HG02938 (cell line): Measurements from ENCODE around the gene CAPS.

Experiments
- ATAC-seq: cut with Tn5 transposase; IDR thresholded peaks from one replicate; pipeline ENCODE4 v1.9.1; 2021; ENCODE audit warnings: mild to moderate bottlenecking, moderate library complexity; ENCODE audit not compliant: unreplicated experiment

Gene CAPS

DNA sequence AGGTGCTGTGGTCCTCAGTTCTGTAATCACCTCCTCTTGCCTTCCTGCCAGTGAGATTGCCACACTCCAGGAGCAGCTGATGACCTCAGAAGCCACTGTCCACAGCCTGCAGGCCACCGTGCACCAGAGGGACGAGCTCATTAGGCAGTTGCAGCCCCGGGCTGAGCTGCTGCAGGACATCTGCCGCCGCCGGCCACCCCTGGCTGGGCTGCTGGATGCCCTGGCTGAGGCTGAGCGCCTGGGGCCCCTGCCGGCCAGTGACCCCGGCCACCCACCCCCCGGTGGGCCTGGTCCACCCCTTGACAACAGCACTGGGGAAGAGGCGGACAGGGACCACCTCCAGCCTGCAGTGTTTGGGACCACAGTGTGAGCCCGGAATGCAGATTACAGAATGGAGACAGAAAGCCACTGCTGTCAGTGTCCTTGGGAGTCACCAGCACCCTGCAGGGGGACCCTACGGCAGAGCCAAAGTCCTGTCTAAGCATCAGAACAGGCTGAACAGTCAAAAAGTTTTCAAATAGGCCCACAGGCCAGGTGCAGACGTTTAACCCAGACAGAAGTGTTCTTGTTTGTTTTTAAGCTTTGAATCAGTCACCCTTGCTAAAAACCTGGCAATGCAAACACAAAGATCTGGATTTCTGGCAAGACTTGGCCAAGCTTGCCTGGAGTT, 5.1 kb upstream of the CAPS start:
- no peak for ATAC-seq

DNA sequence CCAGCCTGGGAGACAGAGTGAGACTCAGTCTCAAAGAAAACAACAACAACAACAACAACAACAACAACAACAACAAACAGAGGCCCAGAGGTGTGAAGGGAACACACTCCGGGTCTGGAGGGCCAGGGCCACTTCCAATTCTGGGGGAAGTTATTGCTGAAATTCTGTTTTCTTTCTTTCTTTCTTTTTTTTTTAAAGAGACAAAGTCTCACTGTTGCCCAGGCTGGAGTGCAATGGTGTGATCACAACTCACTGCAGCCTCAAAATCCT, 3.5 kb upstream of the CAPS start:
- ATAC-seq = no peak

GRCh38 chr19:5911366-5911765, 2.7 kb upstream of the CAPS start:
- ATAC-seq = no peak

- ATAC-seq = no peak
Observed at GRCh38 chr19:5914358-5914774, 312 bp downstream of the CAPS start.

GRCh38 chr19:5914946-5915781, 1.1 kb downstream of the CAPS start:
- ATAC-seq = no peak

DNA sequence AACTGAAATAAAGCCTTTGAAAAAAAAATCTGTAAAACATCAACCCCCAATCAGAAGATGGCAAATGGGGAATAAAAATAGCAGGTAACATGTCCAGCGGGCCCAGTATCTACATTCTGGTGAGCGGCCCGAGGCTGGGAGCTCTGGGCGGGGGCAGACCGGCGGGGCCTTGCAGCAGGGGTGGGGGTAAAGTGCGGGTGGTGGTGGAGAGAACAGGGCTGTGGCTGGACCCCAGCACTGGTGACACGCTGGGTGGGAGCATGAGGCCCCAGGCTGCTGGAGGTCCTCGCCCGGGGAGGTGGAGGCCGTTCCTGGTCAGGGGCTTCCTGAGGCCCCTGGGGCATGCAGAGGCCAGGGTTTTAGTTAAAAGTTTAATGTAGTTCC, 1.7 kb downstream of the CAPS start:
- ATAC-seq = no peak

- ATAC-seq = no peak
Observed at GRCh38 chr19:5916181-5916708, 2.2 kb downstream of the CAPS start.

DNA sequence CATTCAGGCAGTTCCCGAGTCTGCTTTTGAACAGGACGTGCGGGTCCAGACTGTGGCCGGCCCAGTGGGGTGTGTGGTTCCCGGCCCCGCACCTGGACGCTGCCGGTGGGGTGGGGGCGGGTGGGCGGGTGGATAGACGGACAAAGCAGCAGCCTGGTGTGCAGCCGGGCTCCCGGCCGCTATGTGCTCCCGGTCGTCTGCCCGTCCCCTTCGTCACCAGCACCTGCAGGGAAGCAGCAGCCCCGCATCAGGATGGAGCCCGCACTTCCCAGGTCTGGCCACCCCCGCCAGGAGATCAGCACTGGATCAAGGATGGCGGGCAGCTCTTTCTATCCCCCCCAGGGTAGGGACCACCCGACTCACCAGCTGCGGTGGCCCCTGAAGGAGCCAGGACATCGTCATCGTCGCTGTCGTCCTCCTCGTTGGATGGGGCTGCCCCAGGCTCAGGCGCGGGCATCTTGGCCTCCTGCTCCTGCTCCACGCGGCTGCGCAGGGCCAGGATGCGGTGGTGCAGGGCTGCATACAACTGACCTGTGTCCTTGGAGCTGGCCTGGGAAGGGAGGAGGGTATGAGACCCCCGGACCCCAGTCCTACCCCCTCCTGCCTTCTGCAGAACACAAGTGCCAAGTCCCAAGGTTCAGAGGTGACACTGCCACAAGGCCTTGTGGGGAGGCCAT, 3.5 kb downstream of the CAPS start:
- ATAC-seq = no peak

DNA sequence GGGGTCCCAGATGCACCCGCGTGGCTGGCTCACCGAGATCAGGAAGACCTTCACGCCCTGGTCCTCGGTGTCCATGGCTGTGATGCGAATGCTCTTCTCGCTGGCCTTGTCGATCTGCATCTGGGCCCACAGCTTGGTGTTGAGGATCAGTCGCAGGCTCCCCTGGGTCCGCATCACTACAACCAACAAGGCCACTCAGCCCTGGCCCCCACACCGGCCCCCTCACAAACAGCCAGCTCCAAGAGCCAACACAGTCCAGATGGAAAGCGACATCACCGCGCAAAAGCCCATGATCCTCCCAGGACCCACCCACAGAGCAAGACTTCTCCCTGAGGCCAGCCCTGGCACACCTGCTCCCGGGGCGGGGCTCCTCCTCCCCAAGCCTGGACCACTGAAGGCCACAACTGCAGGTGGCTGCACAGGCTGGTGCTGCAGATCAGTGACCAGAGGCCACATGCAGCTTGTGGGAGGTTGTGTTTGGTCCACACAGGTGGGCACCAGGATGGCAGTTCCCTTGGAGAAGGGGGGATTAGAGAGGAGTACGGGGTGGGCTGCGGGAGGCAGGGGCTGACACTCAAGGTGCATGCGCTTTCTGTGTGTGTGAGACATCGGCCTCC, 4.5 kb downstream of the CAPS start:
- ATAC-seq = no peak

- no peak for ATAC-seq
Observed at GRCh38 chr19:5921516-5922160, 7.6 kb downstream of the CAPS start.

GRCh38 chr19:5922161-5922545, 8.1 kb downstream of the CAPS start:
- ATAC-seq = no peak

- no peak for ATAC-seq
Observed at GRCh38 chr19:5923356-5923755, 9.3 kb downstream of the CAPS start.

GRCh38 chr19:5925830-5926427, 11.9 kb downstream of the CAPS start:
- no peak for ATAC-seq

GRCh38 chr19:5926641-5927440, 12.8 kb downstream of the CAPS start:
- no peak for ATAC-seq

DNA sequence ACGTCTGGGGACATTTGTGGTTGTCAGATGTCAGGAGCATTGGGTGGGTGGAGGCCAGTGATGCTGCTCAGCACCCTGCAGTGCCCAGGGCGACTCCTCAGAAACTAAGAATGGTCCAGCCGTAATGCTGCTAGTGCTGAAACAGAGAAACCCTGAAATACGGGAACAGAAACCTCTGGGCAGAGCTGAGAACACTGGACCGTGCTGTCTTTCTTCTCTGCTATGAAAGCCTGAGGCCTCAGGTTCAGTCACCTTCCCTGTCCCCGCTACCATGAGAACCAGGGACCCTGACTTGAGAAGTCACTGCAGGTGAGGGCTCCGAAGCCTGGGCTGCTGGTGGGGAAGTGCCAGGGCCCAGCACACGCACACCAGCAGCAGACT, 13.4 kb downstream of the CAPS start:
- ATAC-seq = no peak

- no peak for ATAC-seq
Observed at GRCh38 chr19:5929179-5929578, 15.1 kb downstream of the CAPS start.

GRCh38 chr19:5929625-5930024, 15.6 kb downstream of the CAPS start:
- no peak for ATAC-seq

- no peak for ATAC-seq
Observed at GRCh38 chr19:5931251-5931650, 17.2 kb downstream of the CAPS start.

- ATAC-seq = no peak
Observed at GRCh38 chr19:5932146-5932545, 18.1 kb downstream of the CAPS start.
